ENCODE data around the gene LPCAT2. TPM values are rescaled to one million over a fixed set of nuclear protein-coding genes. Genes with fewer than 3 reads are reported as not detected.

The LPCAT2 gene
- total RNA-seq, 1 donor from 2014 or later = 12.5 TPM

DNA sequence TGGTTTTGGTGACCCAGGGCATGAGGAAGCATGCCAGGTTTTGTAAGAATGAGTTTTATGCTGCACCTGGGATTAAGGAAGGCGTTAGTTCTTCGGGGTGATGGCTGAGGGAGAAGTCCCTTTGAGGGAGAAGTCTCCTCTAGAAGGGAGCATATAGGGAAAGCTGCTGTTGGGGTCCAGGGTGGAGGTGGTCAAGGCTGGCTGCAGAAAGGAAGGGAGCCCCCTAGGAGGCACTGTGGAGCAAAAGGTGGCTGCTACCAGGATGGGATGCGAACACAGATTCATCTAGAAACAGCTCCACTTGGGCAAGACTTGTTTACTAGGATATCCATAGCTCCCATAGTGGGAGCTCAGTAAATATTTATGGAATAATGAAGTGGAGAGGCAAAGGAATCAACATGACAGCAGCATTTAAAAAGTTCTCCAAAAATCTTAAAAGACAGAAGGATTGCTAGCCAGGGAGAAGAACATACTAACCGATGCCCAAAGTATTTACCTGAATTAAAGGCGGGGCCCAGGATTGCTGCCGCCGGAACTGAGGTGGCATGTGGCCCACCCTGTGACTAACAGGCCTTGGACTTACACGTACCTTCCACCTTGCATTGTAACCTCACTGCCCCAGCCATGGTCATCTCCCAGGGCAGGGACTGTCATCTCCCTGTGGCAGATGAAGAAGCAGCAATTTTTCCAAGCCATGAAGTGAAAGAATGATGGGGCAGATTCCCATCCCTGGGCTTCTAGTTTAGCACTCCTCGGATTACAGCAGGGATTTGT lies 7.1 kb upstream of the LPCAT2 start:
- intact Hi-C loops (cut with micrococcal nuclease) = loop anchor here (10.0 kb wide), 1 partner anchor 693 kb away; the partner anchor contains the start of gene GNAO1

DNA sequence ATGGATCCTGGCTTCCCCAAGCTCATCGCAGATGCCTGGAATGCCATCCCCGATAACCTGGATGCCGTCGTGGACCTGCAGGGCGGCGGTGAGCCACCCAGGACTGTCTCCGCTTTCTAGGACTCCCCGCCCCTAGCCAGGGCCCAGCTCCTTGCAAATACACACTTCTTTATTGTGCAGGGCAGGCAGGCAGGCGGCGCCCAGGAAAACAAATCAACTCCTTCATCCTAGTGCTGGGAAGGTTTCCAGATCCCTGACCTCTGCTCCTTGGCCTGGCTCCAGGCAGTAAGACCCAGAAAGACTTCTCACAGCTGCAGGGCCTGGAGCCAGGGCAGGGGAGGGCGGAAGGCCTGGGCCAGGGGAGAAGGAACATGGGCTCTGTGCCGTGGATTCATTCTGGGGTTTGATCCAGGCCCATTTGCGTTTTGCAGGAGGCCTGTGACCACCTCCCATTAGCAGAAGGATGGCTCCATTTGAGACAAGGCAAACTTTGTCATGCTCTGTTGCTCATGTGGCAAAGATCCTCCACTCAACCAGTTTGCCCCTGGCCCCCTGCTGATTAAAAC lies 6.0 kb upstream of the LPCAT2 start:
- intact Hi-C loops (cut with micrococcal nuclease) = loop anchor here (10.0 kb wide), 1 partner anchor 692 kb away; the partner anchor contains the start of gene GNAO1

DNA sequence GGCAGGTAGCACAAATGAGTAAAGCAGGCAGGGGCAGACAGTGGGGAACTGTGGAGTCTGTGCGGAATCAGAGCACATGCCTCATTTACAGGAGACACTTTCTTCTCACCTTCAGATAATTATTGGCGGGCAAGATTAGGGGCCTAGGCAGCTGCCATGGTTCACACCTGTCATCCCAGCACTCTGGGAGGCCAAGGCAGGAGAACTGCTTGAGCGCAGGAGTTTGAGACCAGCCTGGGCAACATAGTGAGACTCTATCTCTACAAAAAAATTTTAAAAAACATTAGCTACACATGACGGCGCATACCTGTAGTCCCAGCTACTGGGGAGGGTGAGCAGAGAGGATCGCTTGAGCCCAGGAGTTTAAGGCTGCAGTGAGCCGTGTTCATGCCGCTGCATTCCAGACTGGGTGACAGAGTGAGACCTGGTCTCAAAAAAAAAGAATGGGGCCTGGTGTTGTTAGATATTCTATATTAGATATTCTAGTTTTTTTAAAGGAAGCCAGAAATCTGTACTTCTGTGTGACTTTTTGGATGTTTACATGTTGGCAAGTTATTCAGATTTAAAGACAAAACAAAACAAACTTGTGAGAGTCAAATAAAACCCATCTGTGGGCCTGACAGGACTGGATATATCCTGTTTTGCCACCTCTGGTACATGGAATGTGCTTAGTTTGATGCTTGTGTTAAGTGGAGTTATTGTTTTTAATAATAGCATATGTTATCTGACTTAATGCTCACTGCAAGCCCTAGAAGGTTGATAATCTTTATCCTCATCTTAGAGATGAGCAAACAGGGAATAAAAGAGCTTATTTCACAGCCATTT lies 4.9 kb upstream of the LPCAT2 start:
- intact Hi-C loops (cut with micrococcal nuclease) = loop anchor here (10.0 kb wide), 1 partner anchor 691 kb away; the partner anchor contains the start of gene GNAO1

DNA sequence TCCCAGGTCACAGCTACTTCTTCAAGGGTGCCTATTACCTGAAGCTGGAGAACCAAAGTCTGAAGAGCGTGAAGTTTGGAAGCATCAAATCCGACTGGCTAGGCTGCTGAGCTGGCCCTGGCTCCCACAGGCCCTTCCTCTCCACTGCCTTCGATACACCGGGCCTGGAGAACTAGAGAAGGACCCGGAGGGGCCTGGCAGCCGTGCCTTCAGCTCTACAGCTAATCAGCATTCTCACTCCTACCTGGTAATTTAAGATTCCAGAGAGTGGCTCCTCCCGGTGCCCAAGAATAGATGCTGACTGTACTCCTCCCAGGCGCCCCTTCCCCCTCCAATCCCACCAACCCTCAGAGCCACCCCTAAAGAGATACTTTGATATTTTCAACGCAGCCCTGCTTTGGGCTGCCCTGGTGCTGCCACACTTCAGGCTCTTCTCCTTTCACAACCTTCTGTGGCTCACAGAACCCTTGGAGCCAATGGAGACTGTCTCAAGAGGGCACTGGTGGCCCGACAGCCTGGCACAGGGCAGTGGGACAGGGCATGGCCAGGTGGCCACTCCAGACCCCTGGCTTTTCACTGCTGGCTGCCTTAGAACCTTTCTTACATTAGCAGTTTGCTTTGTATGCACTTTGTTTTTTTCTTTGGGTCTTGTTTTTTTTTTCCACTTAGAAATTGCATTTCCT lies 3.4 kb upstream of the LPCAT2 start:
- intact Hi-C loops (cut with micrococcal nuclease) = loop anchor here (10.0 kb wide), 1 partner anchor 689 kb away; the partner anchor contains the start of gene GNAO1

DNA sequence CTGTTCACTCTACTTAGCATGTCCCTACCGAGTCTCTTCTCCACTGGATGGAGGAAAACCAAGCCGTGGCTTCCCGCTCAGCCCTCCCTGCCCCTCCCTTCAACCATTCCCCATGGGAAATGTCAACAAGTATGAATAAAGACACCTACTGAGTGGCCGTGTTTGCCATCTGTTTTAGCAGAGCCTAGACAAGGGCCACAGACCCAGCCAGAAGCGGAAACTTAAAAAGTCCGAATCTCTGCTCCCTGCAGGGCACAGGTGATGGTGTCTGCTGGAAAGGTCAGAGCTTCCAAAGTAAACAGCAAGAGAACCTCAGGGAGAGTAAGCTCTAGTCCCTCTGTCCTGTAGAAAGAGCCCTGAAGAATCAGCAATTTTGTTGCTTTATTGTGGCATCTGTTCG lies 2.8 kb upstream of the LPCAT2 start:
- intact Hi-C loops (cut with micrococcal nuclease) = loop anchor here (10.0 kb wide), 1 partner anchor 689 kb away; the partner anchor contains the start of gene GNAO1

DNA sequence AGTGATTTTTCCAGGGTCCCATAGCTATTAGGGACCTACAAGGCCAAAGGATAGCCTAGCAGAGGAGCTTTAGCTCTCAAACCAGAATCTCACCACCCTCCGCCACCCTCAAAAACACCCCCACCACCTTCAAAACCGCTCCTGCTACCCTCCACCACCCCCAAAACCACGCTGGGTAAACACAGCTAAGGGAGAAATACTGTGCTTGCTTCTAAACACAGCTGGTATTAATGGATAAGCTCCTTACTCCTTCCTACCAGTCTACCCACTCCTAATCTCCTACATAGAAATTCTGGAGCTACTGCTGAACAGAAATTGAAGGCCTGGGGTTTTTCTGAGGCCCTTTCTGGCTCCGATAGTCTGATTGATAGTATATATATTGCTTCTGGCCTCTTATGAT lies 2.2 kb upstream of the LPCAT2 start:
- intact Hi-C loops (cut with micrococcal nuclease) = loop anchor here (10.0 kb wide), 1 partner anchor 688 kb away; the partner anchor contains the start of gene GNAO1

DNA sequence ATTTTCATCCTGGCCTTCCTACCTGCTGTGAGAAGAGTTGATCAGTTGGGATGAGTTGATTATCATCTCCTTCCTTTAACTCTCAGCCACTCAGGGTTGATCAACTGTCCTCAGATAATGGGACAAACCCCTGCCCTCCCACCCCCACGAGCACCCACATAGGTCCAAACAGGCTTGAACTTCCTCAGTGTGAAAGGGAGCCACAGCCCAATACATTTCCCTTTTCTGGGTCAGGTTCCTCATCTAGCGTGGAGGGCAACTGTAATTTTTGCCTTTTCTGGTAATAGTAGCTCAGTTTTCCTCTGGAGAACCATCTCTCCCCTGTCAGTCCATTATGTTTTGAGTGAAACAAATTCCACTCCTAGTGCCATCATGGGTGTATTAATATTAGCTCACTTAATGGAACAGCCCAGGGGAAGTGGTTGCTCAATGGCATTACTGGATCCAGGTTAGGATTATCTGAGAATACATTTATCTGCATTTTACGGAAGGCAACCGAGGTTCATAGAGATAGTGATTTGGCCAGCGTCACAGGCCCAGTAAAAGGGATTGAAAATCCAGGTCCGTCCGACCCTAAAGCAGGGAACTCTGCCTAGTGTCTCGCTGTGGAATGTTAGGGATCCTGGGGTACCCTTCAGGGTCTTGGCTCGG lies 476 bp upstream of the LPCAT2 start:
- intact Hi-C loops (cut with micrococcal nuclease) = loop anchor here (1.0 to 10.0 kb wide), 2 partner anchors 8 to 686 kb away; partner anchors contain the start of gene GNAO1

DNA sequence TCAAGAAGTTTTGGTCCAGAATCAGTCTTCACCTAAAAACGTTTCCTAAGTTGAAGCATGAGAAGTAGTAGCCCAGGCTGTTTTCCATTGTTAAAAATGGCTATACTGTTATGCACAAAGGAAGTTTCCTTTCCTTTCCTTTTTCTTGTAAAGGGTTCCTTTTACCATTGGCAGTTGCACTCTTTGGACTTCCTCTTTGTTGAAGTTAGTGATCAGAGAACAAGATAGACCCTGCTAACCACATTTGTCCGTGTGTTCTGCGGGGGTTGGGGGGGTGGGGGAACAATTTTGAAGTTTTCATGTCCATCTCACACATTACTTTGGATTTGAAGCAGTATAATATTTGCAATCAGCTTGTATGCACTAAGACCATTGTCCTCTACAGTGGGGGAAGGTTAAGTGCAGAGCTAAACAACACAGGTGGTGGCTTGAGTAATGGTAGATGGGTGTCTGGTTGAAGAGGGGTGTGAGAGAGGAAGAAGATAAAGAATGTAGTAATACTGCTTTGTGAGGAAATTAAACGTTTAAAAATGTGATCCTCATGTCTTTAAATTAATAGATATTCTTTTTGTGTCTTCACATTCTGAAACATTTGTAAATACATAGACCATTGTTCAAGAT lies 1.4 kb downstream of the LPCAT2 start:
- intact Hi-C loops (cut with micrococcal nuclease) = no loop called here

DNA sequence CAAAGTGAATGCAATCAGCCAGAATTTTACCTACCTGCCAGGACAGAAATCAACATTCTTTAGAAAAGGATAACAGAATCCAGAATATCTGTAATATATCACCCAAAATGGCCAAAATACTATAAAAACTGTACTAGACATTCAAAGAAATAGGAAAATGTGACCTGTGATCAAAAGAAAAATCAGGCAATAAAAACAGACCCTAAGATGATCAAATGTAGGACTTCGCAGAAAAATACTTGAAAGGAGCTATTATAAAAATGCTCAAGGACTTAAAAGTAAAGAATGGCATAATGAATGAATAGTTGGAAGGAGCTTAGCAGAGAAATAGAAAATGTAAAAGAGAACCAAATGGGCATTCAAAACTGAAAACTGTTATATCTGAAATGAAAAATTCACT lies 4.1 kb downstream of the LPCAT2 start:
- intact Hi-C loops (cut with micrococcal nuclease) = no loop called here

DNA sequence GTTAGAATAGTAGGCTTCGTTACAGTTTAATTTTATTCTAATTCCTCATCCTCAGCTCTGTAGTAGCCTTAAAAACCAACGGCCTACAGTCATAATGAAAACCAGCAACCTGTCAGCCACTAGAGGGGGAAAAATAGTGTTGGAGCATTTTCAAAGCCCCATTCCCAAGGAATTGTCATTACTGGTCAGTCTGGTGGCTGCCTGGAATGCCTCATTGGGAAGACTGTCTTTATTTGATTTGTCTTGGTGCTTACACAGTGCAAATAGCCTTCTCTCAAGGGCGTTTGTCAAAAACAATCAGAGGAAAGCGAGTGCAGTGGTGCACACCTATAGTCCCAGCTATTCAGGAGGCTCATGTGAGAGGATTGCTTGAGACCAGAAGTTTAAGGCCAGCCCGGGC lies 4.7 kb downstream of the LPCAT2 start:
- intact Hi-C loops (cut with micrococcal nuclease) = no loop called here

DNA sequence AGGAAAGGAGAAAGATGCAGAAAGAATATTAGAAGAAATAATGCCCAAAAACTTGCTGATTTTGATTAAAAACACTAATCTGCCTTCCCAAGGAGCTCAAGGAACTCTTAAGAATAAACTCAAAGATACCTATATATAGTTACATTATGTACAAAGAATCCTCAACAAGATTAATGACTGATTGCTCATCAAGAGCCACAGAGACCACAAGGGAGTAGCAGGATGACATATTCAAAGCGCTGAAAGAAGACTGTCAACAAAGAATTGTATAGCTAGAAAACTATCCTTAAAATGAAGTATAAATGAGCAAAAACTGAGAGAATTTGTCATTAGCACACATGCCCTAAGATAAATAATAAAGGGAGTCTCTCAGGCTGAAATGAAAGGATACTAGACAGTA lies 6.2 kb downstream of the LPCAT2 start:
- intact Hi-C loops (cut with micrococcal nuclease) = no loop called here

DNA sequence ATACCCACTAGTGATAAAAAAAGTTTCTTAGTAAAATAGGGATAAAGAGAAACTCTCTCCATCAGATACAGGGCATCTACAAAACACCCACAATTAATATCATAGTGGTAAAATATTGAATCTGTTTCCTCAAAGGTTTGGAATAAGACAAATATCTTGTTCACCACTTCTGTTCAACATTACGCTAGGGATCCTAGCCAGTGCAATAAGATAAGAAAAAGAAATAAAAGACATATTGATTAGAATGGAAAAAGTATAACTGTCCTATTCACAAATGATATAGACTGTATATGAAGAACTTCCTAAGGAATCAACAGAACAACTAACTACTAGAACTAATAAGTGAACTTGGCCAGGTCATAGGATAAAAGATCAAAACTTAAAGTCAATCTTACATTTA lies 12.9 kb downstream of the LPCAT2 start:
- intact Hi-C loops (cut with micrococcal nuclease) = no loop called here

DNA sequence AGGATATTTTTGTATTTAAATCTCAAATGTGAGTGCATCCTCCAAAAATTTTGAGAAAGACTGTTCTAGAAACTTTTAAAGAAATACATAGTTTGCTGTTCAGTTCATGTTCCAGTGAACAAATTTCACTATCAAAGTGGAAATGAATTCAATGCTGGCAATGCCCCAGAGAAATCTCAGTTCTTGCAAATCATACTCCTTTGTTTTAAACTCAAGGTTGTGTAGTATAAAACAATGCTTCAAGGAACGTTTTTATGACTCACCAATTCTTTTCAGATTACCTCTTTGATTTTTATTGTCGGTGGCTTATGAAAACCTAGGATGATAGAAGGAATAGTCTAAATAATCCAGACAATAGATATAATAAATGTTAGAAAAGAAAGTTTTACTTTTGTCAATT lies 17.6 kb downstream of the LPCAT2 start:
- intact Hi-C loops (cut with micrococcal nuclease) = no loop called here

DNA sequence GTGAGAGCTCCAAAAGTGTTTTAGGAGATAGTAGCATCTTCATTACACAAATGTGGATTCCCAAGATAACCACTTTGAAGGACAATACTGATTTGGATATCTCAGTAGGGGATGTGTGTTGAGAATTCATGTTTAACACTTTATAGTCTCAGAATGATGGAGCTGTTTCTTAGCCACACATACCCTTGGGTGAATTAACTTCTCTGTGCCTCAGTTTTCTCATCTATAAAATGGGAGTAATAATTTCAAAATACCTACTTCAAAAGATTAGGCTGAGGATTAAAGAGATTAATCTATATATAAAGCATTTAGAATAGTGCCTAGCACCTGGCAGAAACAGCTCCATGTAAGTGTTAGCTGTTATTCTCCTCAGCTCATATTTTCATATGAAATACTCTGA lies 19.0 kb downstream of the LPCAT2 start:
- intact Hi-C loops (cut with micrococcal nuclease) = no loop called here

DNA sequence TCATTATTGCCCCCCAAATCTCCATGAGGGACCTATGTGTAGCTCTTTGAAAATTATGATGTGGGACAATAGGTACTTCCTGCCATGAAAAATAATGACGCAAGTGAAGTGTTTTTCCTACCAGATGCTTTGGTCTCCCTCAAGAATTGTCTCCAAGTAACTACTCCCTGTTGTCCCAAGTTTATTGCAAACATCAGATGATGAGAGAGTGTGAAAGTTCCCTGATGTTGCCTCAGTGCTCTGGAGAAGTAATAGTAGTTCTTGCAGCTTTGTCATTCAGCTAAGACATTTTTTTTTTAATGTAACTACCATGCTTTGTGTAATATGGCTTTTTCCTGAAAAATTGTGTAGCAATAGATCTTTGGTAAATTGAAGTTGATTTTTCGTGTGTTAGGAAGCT lies 20.1 kb downstream of the LPCAT2 start:
- intact Hi-C loops (cut with micrococcal nuclease) = no loop called here

DNA sequence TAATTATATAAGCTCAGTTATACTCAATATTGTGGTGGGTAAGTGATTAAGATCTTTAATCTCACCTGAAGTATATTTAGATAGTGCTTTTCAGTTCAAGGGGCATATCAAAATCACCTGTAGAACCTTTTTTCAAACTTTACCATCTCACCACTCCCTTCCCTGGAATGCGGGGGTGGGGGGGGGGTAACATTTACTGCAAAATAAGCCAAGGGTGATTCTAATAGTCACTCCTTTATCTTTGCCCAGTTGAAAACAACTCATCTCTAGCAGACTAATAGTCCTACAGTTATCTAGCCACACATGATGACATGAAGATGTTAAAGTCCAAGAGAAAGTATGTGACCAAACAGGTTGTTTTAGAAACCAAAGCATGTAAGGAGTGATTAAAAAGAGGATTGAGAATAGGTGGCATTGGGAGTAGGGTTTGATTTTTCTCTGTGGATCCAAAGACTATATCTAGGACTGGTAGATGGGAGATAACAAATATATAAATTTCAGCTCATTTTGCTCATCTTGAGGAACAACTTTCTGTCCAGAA lies 21.5 kb downstream of the LPCAT2 start:
- intact Hi-C loops (cut with micrococcal nuclease) = no loop called here

DNA sequence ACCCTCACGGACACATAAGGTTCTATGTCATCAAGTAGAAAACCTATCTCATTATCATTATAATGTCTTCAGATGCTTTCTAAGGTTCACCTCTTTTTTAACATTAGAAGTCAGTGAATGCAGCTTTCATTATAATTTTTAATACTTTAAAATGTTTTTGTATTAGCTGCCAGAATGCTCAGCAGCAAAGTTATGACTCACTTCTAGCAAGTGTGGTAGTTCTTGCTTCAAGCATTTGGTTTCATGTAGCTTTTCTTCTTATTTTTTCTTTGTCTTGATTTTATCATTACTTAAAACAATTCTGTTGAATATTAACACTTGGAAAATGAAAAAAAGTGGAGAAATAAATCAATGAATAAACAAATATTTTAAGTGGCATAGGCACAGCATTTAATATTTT lies 23.4 kb downstream of the LPCAT2 start:
- intact Hi-C loops (cut with micrococcal nuclease) = no loop called here

DNA sequence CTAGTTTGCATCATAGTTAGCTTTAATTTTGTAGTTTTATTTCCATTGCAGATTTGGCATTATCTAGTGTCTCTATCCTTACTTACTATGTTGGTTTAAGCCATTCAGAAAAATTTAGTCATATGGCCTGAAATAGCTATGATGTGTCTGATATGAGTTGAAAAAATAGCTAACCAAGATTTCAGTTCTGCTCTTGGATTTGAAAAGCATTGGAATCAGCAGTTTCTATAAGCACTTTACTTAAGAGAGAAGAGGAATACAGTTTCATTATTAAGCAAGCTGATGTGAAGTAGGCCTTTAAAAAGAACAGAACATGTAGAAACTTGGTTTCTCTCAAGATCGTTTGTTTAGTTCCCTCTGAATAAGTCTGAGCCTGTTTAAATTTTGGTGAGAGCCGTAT lies 25.9 kb downstream of the LPCAT2 start:
- intact Hi-C loops (cut with micrococcal nuclease) = no loop called here

DNA sequence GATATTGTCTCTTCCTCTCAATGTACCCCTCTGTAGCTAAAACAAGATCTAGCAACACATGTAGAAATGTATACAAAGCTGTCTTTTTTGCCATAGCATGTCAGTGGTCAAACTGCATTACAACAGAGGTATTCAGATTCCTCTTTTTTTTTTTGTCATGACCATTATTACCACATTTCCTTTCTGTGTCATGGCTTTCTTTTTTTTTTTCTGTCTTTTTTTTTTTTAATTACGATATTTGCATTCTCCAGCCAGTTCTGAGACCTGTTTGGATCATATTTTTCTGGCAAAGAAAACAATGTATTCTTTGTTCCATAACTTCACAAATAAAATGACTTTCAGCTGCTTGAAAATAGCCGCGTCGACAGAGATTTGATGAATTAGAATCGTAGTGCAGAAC lies 30.2 kb downstream of the LPCAT2 start:
- intact Hi-C loops (cut with micrococcal nuclease) = no loop called here

DNA sequence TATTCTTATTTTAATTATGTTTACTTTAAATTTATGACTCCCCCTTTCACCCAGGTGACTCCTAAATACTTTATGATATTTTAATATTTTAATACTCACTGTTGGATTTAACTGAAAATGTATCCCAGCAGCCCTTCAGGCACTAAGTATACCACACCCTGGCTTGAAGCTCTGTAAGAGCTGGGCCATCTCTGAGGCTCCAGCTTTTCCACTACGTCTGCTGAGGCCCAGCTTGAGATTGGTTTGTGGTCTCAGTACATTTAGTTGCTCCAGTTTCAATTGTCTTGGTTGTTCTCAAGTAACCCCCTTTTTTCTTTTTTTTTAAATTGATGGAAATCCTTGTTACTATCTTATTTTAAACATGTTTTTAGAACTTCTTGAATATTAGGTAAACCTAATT lies 30.6 kb downstream of the LPCAT2 start:
- intact Hi-C loops (cut with micrococcal nuclease) = no loop called here

Data from T-helper 2 cell treated with Interferon-gamma antibody and Interleukin-4, amounts not matched to agents 100 ng/mL and 5 ng/mL, for 36 hours (primary cell).